Upper lobe of left lung (tissue), 6 donors: ENCODE results near the gene ROCK2. TPM values are rescaled to one million over a fixed set of nuclear protein-coding genes. Genes with fewer than 3 reads are reported as not detected.

Experiments used
- ATAC-seq, 2 donors: fragments of 200-7000 bp; cut with Tn5 transposase; one replicate each; pipeline ENCODE4 v1.9.1; 2022; ENCODE audit warnings: mild to moderate bottlenecking in 2 of 2, moderate library complexity in 2 of 2; ENCODE audit not compliant: low FRiP score in 2 of 2
- DNase-seq, 2 donors: peaks; one replicate each; pipeline ENCODE4 v3.0.0-alpha.2; 2019 to 2020
- H3K27ac ChIP-seq, 4 donors: fragments of 200-600 bp; sonication (generic); one replicate each; pipeline ENCODE4 v1.5.1; 2016 to 2019
- H3K27me3 ChIP-seq, 4 donors: fragments of 200-600 bp; sonication (generic); one replicate each; pipeline ENCODE4 v1.5.1; 2017 to 2019
- H3K36me3 ChIP-seq, 4 donors: fragments of 200-600 bp; sonication (generic); one replicate each; pipeline ENCODE4 v1.5.1; 2016 to 2019
- H3K4me1 ChIP-seq, 4 donors: fragments of 200-600 bp; sonication (generic); one replicate each; pipeline ENCODE4 v1.5.1; 2018 to 2019
- H3K4me3 ChIP-seq, 4 donors: fragments of 200-600 bp; sonication (generic); one replicate each; pipeline ENCODE4 v1.5.1; 2017 to 2019; ENCODE audit warnings: mild to moderate bottlenecking in 2 of 4, moderate library complexity in 1 of 4
- H3K9me3 ChIP-seq, 4 donors: fragments of 200-600 bp; sonication (generic); one replicate each; pipeline ENCODE4 v1.5.1; 2018 to 2019
- CTCF ChIP-seq, 6 experiments: fragments of 450-650 bp in 4 of 6; fragments of 200-600 bp in 2 of 6; sonication (generic) in 2 of 6; IDR thresholded peaks; one replicate each; pipeline ENCODE4 v1.5.1; 2016 to 2019; ENCODE audit warnings: antibody characterized with exemption in 6 of 6
- EP300 ChIP-seq, 4 donors: sonication (generic); formaldehyde crosslinking; IDR thresholded peaks; one replicate each; pipeline ENCODE4 v1.5.1; 2017; ENCODE audit warnings: antibody characterized with exemption in 4 of 4, control low read depth in 2 of 4
- POLR2A ChIP-seq, 4 donors: fragments of 450-650 bp; IDR thresholded peaks; one replicate each; pipeline ENCODE4 v1.5.1; 2016 to 2017; ENCODE audit warnings: antibody characterized with exemption in 4 of 4, mild to moderate bottlenecking in 2 of 4
- POLR2AphosphoS5 ChIP-seq, 2 donors: sonication (generic); formaldehyde crosslinking; IDR thresholded peaks; one replicate each; pipeline ENCODE4 v1.5.1; 2017; ENCODE audit warnings: antibody characterized with exemption in 2 of 2
- WGBS, 2 donors: methylation state at CpG; one replicate each; pipeline ENCODE4 v1.1.5; 2017 to 2018; 5-methylcytosine and 5-hydroxymethylcytosine counted together
- total RNA-seq, 6 donors: library from RNA; depleted of rRNA in 4 of 6; stranded (reverse); fragments of >200 nt in 4 of 6; gene quantifications; one replicate each; pipeline versions ENCODE4 v1.1.0 to v1.2.1, GENCODE V29; 2016 to 2021
- donor health status: DM: no; HTN: no; CAD: no; lungs with moderate emphysema.
- donor health status: DM: no; HTN: yes; CAD: no; lungs with severe emphysema.

Gene ROCK2
- total RNA-seq, 6 donors from 2014 or later = 37.6 to 99.7 (median 56.2) TPM

GRCh38 chr2:11375689-11376027 lies 31.2 kb upstream of the ROCK2 start:
- Histone ChIP-seq H3K9me3 (no peaks in the 10 kb centered on the region), H3K27ac (peak overlapping the region; percentile 79 to 90 (median 86)), H3K27me3 (no peaks in the 10 kb centered on the region), H3K4me3 (no peak overlapping the region), H3K36me3 (no peaks in the 10 kb centered on the region), H3K4me1 (peaks cover 19 to 54% (median 32%) of the 10 kb centered on the region in 4 donors)
- no peak for TF ChIP-seq EP300 (IDR thresholded peaks at IDR 0.05)
- TF ChIP-seq CTCF (IDR thresholded peaks at IDR 0.05) = no peak
- no peak for TF ChIP-seq POLR2A (IDR thresholded peaks at IDR 0.05)
- ATAC-seq (no peak), DNase-seq (peak in 1 of 2 donors; percentile 45)
- 74 to 76% methylated on average over 5 to 7 of the region's 7 CpGs for WGBS, 2 donors

GRCh38 chr2:11375025-11375688 lies 30.7 kb upstream of the ROCK2 start:
- WGBS, 2 donors = 59 to 72% methylated on average over 14 to 15 of the region's 15 CpGs
- TF ChIP-seq CTCF (IDR thresholded peaks at IDR 0.05) (no peak), EP300 (IDR thresholded peaks at IDR 0.05) (peak in 2 of 4 donors; percentile 3 to 37), POLR2A (IDR thresholded peaks at IDR 0.05) (no peak), POLR2AphosphoS5 (IDR thresholded peaks at IDR 0.05) (peak; percentile 11 to 45)
- no peak for ATAC-seq
- H3K9me3 ChIP-seq = no peaks in the 10 kb centered on the region
- no peaks in the 10 kb centered on the region for H3K36me3 ChIP-seq
- peaks cover 19 to 54% (median 32%) of the 10 kb centered on the region in 4 donors for H3K4me1 ChIP-seq
- H3K4me3 ChIP-seq = peak overlapping the region in 1 of 4 donors; percentile 36
- no peaks in the 10 kb centered on the region for H3K27me3 ChIP-seq
- peak overlapping the region; percentile 79 to 90 (median 86) for H3K27ac ChIP-seq
- no peak for DNase-seq

GRCh38 chr2:11373096-11373495 lies 28.7 kb upstream of the ROCK2 start:
- Histone ChIP-seq H3K36me3 (no peaks in the 10 kb centered on the region), H3K27ac (peak overlapping the region; percentile 79 to 90 (median 86)), H3K4me1 (peaks cover 20 to 48% (median 27%) of the 10 kb centered on the region in 4 donors), H3K27me3 (no peaks in the 10 kb centered on the region), H3K9me3 (no peaks in the 10 kb centered on the region), H3K4me3 (no peak overlapping the region)
- no peak for ATAC-seq
- TF ChIP-seq POLR2AphosphoS5 (IDR thresholded peaks at IDR 0.05) = no peak
- no peak for TF ChIP-seq POLR2A (IDR thresholded peaks at IDR 0.05)
- no peak for TF ChIP-seq EP300 (IDR thresholded peaks at IDR 0.05)
- no peak for TF ChIP-seq CTCF (IDR thresholded peaks at IDR 0.05)
- DNase-seq = no peak
- 80 to 83% methylated on average over 4 of the region's 4 CpGs for WGBS, 2 donors

- no peaks in the 10 kb centered on the region for H3K36me3 ChIP-seq
- ATAC-seq (no peak), DNase-seq (no peak)
- no peak overlapping the region for H3K4me3 ChIP-seq
- H3K9me3 ChIP-seq = no peaks in the 10 kb centered on the region
- no peaks in the 10 kb centered on the region for H3K27me3 ChIP-seq
- WGBS, 2 donors = 92 to 98% methylated on average over 10 to 17 of the region's 17 CpGs
- TF ChIP-seq EP300 (IDR thresholded peaks at IDR 0.05) (no peak), CTCF (IDR thresholded peaks at IDR 0.05) (no peak), POLR2AphosphoS5 (IDR thresholded peaks at IDR 0.05) (no peak), POLR2A (IDR thresholded peaks at IDR 0.05) (no peak)
- H3K27ac ChIP-seq = no peak overlapping the region
- H3K4me1 ChIP-seq = peaks cover 21 to 40% (median 34%) of the 10 kb centered on the region in 4 donors
These were observed 26.9 kb upstream of the ROCK2 start for GRCh38 chr2:11371092-11371937.
